HG03196 (cell line): ENCODE data around the gene SLC8A3.
"Not testable (repeated sequence)": the region's sequence is repeated elsewhere in the genome, so short reads cannot be mapped to it uniquely, and the experiment has no call there.

Experiments used
- ATAC-seq: cut with Tn5 transposase; IDR thresholded peaks from one replicate; pipeline ENCODE4 v1.9.1; 2021; ENCODE audit not compliant: unreplicated experiment

The SLC8A3 gene, protein sequence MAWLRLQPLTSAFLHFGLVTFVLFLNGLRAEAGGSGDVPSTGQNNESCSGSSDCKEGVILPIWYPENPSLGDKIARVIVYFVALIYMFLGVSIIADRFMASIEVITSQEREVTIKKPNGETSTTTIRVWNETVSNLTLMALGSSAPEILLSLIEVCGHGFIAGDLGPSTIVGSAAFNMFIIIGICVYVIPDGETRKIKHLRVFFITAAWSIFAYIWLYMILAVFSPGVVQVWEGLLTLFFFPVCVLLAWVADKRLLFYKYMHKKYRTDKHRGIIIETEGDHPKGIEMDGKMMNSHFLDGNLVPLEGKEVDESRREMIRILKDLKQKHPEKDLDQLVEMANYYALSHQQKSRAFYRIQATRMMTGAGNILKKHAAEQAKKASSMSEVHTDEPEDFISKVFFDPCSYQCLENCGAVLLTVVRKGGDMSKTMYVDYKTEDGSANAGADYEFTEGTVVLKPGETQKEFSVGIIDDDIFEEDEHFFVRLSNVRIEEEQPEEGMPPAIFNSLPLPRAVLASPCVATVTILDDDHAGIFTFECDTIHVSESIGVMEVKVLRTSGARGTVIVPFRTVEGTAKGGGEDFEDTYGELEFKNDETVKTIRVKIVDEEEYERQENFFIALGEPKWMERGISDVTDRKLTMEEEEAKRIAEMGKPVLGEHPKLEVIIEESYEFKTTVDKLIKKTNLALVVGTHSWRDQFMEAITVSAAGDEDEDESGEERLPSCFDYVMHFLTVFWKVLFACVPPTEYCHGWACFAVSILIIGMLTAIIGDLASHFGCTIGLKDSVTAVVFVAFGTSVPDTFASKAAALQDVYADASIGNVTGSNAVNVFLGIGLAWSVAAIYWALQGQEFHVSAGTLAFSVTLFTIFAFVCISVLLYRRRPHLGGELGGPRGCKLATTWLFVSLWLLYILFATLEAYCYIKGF

GRCh38 chr14:70188659-70189455, at the start of gene SLC8A3:
TSS of gene SLC8A3 (minus strand) at chr14:70188951. CDS start at chr14:70168422, 20,529 bp downstream.
- peak; percentile 35 for ATAC-seq

DNA sequence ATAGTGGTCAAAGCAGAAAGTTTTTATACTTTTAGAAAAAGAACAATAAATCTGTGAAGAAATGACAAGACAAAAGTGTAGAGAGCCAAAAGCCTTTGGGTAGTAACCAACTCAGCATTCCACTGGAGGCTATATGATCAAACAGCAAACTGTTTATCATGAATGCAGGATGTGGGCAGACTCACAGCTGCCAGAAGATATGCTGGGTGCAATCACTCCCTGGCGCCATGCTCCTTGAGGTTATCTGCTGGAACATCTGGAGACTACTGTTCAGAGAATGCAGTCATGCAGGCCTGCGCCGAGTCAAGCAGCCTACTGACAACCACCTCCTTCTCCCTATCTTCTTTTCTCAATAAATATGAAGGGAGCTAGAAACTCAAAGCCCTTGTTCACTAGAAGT, 49.0 kb upstream of the SLC8A3 start:
- no peak for ATAC-seq

GRCh38 chr14:70234066-70234950, 45.6 kb upstream of the SLC8A3 start:
- ATAC-seq = no peak

GRCh38 chr14:70231756-70232544, 43.2 kb upstream of the SLC8A3 start:
- ATAC-seq = not testable (repeated sequence)

- ATAC-seq = not testable (repeated sequence)
Measured at GRCh38 chr14:70229877-70230640, 41.3 kb upstream of the SLC8A3 start.

DNA sequence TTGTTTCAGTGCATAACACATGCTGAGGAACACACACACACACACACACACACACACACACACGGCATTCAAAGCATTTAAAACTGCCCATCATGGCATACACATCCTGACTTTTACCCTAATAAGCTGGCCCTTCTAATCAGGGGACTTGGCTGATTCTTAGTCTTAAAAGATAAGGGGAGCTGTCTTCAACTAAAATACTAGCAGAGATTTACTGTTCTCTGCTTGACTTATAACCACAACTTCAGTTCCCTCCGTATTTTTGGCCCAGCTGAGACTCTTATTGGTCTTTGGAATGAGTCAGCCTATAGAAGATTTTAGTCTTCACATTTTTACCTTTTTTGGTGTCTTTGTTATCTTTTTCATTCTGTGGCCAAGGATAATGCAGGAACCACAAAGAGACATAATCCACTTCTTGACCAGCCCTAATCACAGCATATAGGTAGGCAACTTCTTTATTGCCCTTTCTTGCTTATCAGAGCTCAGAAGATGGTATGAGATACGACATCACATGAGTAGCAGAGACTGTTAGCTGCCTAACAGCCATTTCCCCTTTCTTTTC, 25.1 kb upstream of the SLC8A3 start:
- no peak for ATAC-seq

DNA sequence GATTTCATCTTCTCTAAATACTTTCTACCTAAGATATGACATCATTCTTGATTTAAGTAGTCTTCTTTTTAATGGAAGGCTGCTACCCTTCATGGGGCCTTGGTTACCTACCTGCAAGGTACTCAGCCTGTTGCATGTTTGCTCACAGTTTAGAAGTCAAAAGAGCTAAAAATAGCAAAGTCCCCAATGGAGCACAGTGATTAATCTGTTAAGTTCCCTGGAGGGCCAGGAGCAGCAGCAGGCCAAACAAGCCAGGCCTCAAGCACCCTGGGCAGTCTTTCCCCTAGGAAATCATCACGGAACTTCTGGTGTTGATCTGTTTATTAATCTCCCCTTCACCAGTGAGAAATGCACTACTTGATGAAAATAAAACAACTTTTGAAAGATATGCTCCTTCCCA, 24.0 kb upstream of the SLC8A3 start:
- ATAC-seq = no peak

DNA sequence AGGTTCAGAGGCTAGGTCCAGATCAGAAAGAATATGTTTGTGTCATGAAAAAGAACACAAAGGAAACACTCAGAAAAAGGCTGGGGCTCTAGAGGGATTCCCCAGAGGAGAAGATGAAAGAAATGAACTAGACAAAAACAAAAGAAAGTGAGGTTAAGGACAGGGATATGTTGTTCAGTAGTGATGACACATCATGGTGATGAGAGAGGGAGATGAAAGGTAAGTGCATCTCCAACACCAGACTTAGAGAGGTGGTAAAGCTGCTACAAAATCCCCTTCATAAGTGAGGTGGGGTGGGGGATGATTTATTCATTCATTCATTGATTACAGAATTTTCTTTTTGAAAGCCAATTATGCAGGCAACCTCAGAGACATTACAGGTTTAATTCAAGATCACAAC, 19.6 kb upstream of the SLC8A3 start:
- no peak for ATAC-seq

DNA sequence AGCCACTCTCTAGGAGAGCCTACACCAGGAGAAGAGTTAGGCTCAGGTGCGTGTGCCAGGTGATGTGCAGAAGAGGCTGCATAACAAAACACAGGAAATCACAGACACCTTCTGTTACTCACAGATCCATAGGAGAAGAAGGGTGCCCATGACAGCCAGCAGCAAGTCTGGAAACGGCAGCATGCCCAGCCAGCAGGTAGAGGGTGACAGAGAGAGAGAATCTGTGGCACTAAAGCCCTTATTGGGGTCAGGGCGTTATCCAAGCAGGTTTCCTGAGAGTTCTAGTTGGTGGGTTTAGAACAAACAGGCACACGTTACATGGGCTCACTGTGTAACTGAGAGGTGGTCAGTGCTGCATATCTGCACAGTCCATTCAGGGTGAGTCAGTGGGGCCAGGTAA, 14.9 kb upstream of the SLC8A3 start:
- no peak for ATAC-seq

DNA sequence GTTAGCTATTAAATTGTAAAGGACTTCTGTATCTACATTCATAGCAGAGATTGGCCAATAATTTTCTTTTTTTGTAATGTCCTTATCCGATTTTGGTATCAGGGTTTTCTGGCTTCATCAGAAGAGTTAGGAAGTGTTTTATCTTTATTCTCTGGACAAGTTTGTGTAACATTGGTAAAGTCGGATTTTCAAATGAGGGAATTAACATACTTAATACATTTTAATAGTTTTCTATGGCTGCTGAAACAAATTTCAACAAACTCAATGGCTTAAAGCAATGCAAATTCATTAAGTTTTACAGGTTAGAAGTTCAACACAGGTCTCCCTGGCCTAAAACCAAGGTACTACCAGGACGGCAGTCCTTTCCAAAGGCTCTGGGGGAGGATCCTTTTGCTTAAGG, 13.2 kb upstream of the SLC8A3 start:
- no peak for ATAC-seq

DNA sequence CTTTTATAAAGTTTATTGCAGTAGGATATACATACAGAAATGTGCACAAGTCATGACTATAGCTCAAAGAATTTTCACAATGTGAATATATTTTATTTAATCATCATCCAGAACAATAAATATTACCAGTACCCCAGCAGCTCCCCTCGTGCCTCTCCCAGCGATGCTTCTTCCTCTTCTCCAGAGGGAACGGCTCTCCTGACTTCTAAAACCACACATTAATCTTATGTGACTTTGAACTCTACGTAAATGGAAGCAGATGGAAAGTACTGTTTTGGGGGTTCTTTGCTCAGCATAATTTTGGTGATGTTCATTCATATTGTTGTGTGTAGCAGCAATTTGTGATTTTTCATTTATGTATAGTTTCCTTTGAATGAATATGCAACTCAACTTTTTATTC, 4.6 kb upstream of the SLC8A3 start:
- no peak for ATAC-seq

DNA sequence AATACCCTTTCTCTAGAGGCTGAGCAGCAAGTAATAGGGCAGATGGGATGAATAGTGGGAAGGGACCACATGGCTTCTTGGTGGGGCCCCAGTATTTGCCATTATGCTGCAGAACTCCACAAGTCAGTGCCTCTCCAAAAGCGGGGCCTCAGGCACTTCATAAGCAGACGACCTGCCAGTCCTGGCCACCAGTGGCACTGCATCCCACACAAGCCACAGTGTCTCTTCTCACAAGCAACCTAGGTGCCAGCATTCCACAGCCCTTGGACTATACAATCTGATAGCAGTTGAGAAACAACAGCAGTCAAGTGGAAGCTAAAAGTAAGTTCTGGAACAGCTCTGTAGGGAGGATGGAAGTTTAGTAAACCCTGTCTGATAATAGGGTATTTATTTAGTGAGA, 4.2 kb upstream of the SLC8A3 start:
- ATAC-seq = no peak

DNA sequence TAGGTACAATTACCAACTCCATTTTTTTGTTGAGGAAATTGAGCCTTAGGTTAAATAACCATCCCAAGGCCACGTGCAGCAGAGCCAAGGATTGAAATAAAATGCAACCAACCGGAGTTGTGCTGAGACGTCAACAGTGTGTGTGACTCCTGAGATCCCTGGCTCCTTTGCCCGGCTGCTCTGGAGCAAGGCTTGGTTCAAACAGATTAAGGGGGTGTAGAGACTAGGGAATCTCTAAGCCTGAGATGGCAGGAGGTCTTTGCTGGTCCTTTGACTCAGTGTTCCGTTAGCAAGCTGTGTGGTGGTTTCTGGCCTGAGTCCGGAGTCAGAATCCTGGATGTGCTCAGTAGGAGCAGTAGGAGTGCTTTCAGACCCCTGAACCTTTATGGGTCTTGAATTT, 1.4 kb upstream of the SLC8A3 start:
- no peak for ATAC-seq

- ATAC-seq = no peak
Measured at GRCh38 chr14:70189456-70190077, 816 bp upstream of the SLC8A3 start.

DNA sequence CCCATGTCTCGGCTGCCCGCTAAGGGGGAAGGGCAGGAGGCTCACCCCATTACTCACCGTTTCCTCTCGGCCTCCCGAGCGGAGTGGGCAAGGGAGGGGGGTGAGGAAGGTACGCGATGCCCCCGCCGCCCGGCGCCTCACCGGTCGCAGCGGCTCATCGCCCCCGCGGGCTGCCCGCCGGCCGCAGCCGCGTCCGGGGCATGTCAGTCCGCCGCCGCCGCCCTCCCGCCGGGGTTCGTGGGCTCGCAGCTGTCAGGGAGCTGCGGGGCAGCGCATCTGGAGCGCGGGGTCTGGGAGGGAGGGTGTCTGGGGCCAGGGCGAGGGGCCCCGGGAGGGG, 461 bp downstream of the SLC8A3 start:
- ATAC-seq = peak; percentile 28

GRCh38 chr14:70186900-70187451, 1.8 kb downstream of the SLC8A3 start:
- ATAC-seq = no peak

GRCh38 chr14:70183991-70184390, 4.8 kb downstream of the SLC8A3 start:
- ATAC-seq = peak; percentile 31

GRCh38 chr14:70181276-70181675, 7.5 kb downstream of the SLC8A3 start:
- ATAC-seq = no peak
